Spleen (tissue), 11 donors: ENCODE data around the gene TPRG1. TPM values are rescaled to one million over a fixed set of nuclear protein-coding genes. Genes with fewer than 3 reads are reported as not detected.

Source experiments
- DNase-seq: peaks from one replicate; pipeline ENCODE4 v3.0.0-alpha.2; 2020
- H3K27ac ChIP-seq, 8 donors: fragments of 200-600 bp; sonication (generic) in 7 of 8; 1 replicate in 4 of 8; 2 replicates in 4 of 8; pipeline versions ENCODE4 v1.5.0 to v1.8.0; 2016 to 2021; ENCODE audit warnings: inconsistent platforms in 4 of 8, mild to moderate bottlenecking in 4 of 8, moderate library complexity in 1 of 8
- H3K27me3 ChIP-seq, 7 donors: fragments of 200-600 bp; sonication (generic) in 6 of 7; replicated peaks in 1 of 7; 1 replicate in 4 of 7; 2 replicates in 3 of 7; pipeline versions ENCODE4 v1.5.0 to v1.8.0; 2016 to 2021; ENCODE audit warnings: inconsistent platforms in 3 of 7, mild to moderate bottlenecking in 1 of 7
- H3K36me3 ChIP-seq, 6 donors: fragments of 200-600 bp; sonication (generic) in 5 of 6; 1 replicate in 4 of 6; 2 replicates in 2 of 6; pipeline versions ENCODE4 v1.5.0 to v1.8.0; 2016 to 2021; ENCODE audit warnings: inconsistent platforms in 2 of 6
- H3K4me1 ChIP-seq, 6 donors: fragments of 200-600 bp; sonication (generic) in 5 of 6; 1 replicate in 3 of 6; 2 replicates in 3 of 6; pipeline versions ENCODE4 v1.5.0 to v1.8.0; 2016 to 2021; ENCODE audit warnings: inconsistent platforms in 3 of 6
- H3K4me3 ChIP-seq, 8 donors: fragments of 200-600 bp; sonication (generic) in 7 of 8; 1 replicate in 4 of 8; 2 replicates in 4 of 8; pipeline versions ENCODE4 v1.5.0 to v1.8.0; 2016 to 2021; ENCODE audit warnings: inconsistent platforms in 4 of 8, mild to moderate bottlenecking in 4 of 8, moderate library complexity in 2 of 8
- H3K9me3 ChIP-seq, 8 donors: fragments of 200-600 bp; sonication (generic) in 7 of 8; 1 replicate in 4 of 8; 2 replicates in 4 of 8; pipeline versions ENCODE4 v1.5.0 to v1.8.0; 2016 to 2021; ENCODE audit warnings: inconsistent platforms in 4 of 8
- CTCF ChIP-seq, 11 experiments: fragments of 200-600 bp in 7 of 11; fragments of 450-650 bp in 4 of 11; sonication (generic) in 4 of 11; IDR thresholded peaks in 8 of 11; conservative IDR thresholded peaks in 3 of 11; 1 replicate in 7 of 11; 2 replicates in 4 of 11; pipeline versions ENCODE4 v1.4.0 to v1.8.0; 2016 to 2021; ENCODE audit warnings: antibody characterized with exemption in 11 of 11, inconsistent platforms in 4 of 11, mild to moderate bottlenecking in 1 of 11
- POLR2A ChIP-seq, 3 donors: fragments of 450-650 bp; IDR thresholded peaks; one replicate each; pipeline ENCODE4 v1.5.1; 2017; ENCODE audit warnings: antibody characterized with exemption in 3 of 3, mild to moderate bottlenecking in 1 of 3
- POLR2AphosphoS5 ChIP-seq, 3 donors: sonication (generic); formaldehyde crosslinking; IDR thresholded peaks; one replicate each; pipeline ENCODE4 v1.5.1; 2017; ENCODE audit warnings: antibody characterized with exemption in 3 of 3
- WGBS, 5 donors: extraction: QIAGEN DNeasy Blood & Tissue Kit in 3 of 5; methylation state at CpG; one replicate each; pipeline versions ENCODE4 v1.1.5 to v1.1.7; 2013 to 2018; 5-methylcytosine and 5-hydroxymethylcytosine counted together
- intact Hi-C: fragments of 100-400 bp; cut with DNase I; formaldehyde crosslinking; loops from one replicate; pipeline ENCODE4 v1.15.0; 2023; ENCODE audit warnings: low total_unique reads
- polyA plus RNA-seq, 3 donors: library from polyadenylated mRNA; stranded (reverse); fragments of 200-250 nt; gene quantifications; one replicate each; pipeline ENCODE4 v1.2.1, GENCODE V29; 2013
- total RNA-seq, 7 donors: library from RNA; depleted of rRNA in 3 of 7; stranded (reverse); fragments of >200 nt in 3 of 7; fragmentation: NEBNext Ultra II Directional in 4 of 7; extraction: Animal tissue kit (Norgen Biotek cat#: 25700) in 4 of 7; gene quantifications; one replicate each; pipeline versions ENCODE4 v1.1.0 to v1.2.1, GENCODE V29; 2016 to 2021
- donor health status: healthy with polysubstance abuse.
- donor health status: DM: no; HTN: no; CAD: no; lungs with moderate emphysema.
- donor health status: DM: no; HTN: no; CAD: no.
- donor health status: Bipolar disorder and iron deficiency.
- donor health status: healthy.
- donor health status: DM: no; HTN: no; CAD: no.
- donor health status: DM: yes; HTN: yes; CAD: no.

The TPRG1 gene
- total and polyA plus RNA-seq, 10 donors = 0.29 to 11.7 (median 4.6) TPM

- no peak for DNase-seq
- Histone ChIP-seq H3K4me1 (no peaks in the 10 kb centered on the region), H3K4me3 (no peak overlapping the region), H3K27me3 (peaks cover 0 to 7% (median 0%) of the 10 kb centered on the region in 7 donors), H3K36me3 (no peaks in the 10 kb centered on the region), H3K27ac (no peak overlapping the region), H3K9me3 (no peaks in the 10 kb centered on the region)
- TF ChIP-seq POLR2A (IDR thresholded peaks at IDR 0.05) = no peak
- TF ChIP-seq CTCF (IDR thresholded peaks at IDR 0.05 in 8 of 11, conservative IDR thresholded peaks at IDR 0.05 in 3 of 11) = no peak
- TF ChIP-seq POLR2AphosphoS5 (IDR thresholded peaks at IDR 0.05) = no peak
- intact Hi-C loops = no loop called here
- WGBS, 5 donors = 75 to 88% (median 86%) methylated on average over 8 of the region's 8 CpGs
Observed at GRCh38 chr3:189160519-189161309, 11.1 kb upstream of the TPRG1 start.

GRCh38 chr3:189165092-189165612 lies 6.6 kb upstream of the TPRG1 start:
- 85 to 94% (median 93%) methylated on average over 6 of the region's 6 CpGs for WGBS, 5 donors
- intact Hi-C loops = no loop called here
- no peak for TF ChIP-seq POLR2AphosphoS5 (IDR thresholded peaks at IDR 0.05)
- TF ChIP-seq POLR2A (IDR thresholded peaks at IDR 0.05) = no peak
- TF ChIP-seq CTCF (IDR thresholded peaks at IDR 0.05 in 8 of 11, conservative IDR thresholded peaks at IDR 0.05 in 3 of 11) = no peak

GRCh38 chr3:189166321-189166720 lies 5.5 kb upstream of the TPRG1 start:
- intact Hi-C loops = no loop called here

More at GRCh38 chr3:189165092-189165612, 6.6 kb upstream of the TPRG1 start:
- no peak overlapping the region for H3K27ac ChIP-seq
- DNase-seq = no peak
- no peaks in the 10 kb centered on the region for H3K36me3 ChIP-seq
- no peaks in the 10 kb centered on the region for H3K27me3 ChIP-seq
- no peaks in the 10 kb centered on the region for H3K4me1 ChIP-seq
- H3K9me3 ChIP-seq = no peaks in the 10 kb centered on the region
- no peak overlapping the region for H3K4me3 ChIP-seq

More at GRCh38 chr3:189166321-189166720, 5.5 kb upstream of the TPRG1 start:
- no peak for DNase-seq
- H3K36me3 ChIP-seq = no peaks in the 10 kb centered on the region
- no peak overlapping the region for H3K27ac ChIP-seq
- 76 to 85% (median 77%) methylated on average over 5 of the region's 5 CpGs for WGBS, 5 donors
- no peaks in the 10 kb centered on the region for H3K9me3 ChIP-seq
- no peak overlapping the region for H3K4me3 ChIP-seq
- H3K27me3 ChIP-seq = no peaks in the 10 kb centered on the region
- no peaks in the 10 kb centered on the region for H3K4me1 ChIP-seq
- TF ChIP-seq CTCF (IDR thresholded peaks at IDR 0.05 in 8 of 11, conservative IDR thresholded peaks at IDR 0.05 in 3 of 11) = no peak
- no peak for TF ChIP-seq POLR2A (IDR thresholded peaks at IDR 0.05)
- TF ChIP-seq POLR2AphosphoS5 (IDR thresholded peaks at IDR 0.05) = no peak
